Adrenal gland (tissue), 12 donors: ENCODE data around the gene AOPEP. TPM values are rescaled to one million over a fixed set of nuclear protein-coding genes. Genes with fewer than 3 reads are reported as not detected.
A peak's percentile ranks its signal among the peaks of the same experiment; 100 is the strongest.

Experiments used
- DNase-seq, 7 donors: peaks; one replicate each; pipeline ENCODE4 v3.0.0-alpha.2; 2019 to 2020
- H3K27ac ChIP-seq, 5 donors: fragments of 200-600 bp; sonication (generic) in 4 of 5; 1 replicate in 3 of 5; 2 replicates in 2 of 5; pipeline versions ENCODE4 v1.5.1 to v1.8.0; 2016 to 2020; ENCODE audit warnings: mild to moderate bottlenecking in 1 of 5
- H3K27me3 ChIP-seq: fragments of 200-600 bp; 2 replicates; pipeline ENCODE4 v1.8.0; 2021
- H3K36me3 ChIP-seq, 2 donors: fragments of 200-600 bp; replicated peaks in 1 of 2; 1 replicate in 1 of 2; 2 replicates in 1 of 2; pipeline versions ENCODE4 v1.5.1 to v1.8.0; 2018 to 2022
- H3K4me1 ChIP-seq, 2 donors: fragments of 200-600 bp; replicated peaks in 1 of 2; 1 replicate in 1 of 2; 2 replicates in 1 of 2; pipeline versions ENCODE4 v1.5.1 to v1.8.0; 2018 to 2021
- H3K4me3 ChIP-seq, 4 donors: fragments of 200-600 bp; sonication (generic) in 3 of 4; one replicate each; pipeline ENCODE4 v1.5.1; 2016 to 2018
- H3K9me3 ChIP-seq, 3 donors: fragments of 200-600 bp; sonication (generic) in 1 of 3; replicated peaks in 1 of 3; 1 replicate in 2 of 3; 2 replicates in 1 of 3; pipeline versions ENCODE4 v1.5.1 to v1.8.0; 2016 to 2021
- POLR2A ChIP-seq, 2 donors: fragments of 450-650 bp; IDR thresholded peaks; one replicate each; pipeline ENCODE4 v1.6.1; 2017; ENCODE audit warnings: antibody characterized with exemption in 2 of 2, mild to moderate bottlenecking in 2 of 2, moderate library complexity in 1 of 2
- WGBS, 4 donors: extraction: QIAGEN DNeasy Blood & Tissue Kit in 2 of 4; methylation state at CpG; one replicate each; pipeline versions ENCODE4 v1.1.5 to v1.1.7; 2013 to 2017; 5-methylcytosine and 5-hydroxymethylcytosine counted together
- intact Hi-C, 2 donors: fragments of 100-400 bp; cut with DNase I; formaldehyde crosslinking; loops; one replicate each; pipeline versions ENCODE4 v1.14.1 to v1.15.0; 2022 to 2023
- polyA plus RNA-seq, 3 donors: library from polyadenylated mRNA; stranded (reverse); fragments of 200-250 nt in 2 of 3; fragments of 350-450 nt in 1 of 3; fragmentation: Illumina TruSeq in 1 of 3; extraction: RNeasy Lipid Tissue Mini Kit (QIAGEN cat#74804) in 1 of 3; gene quantifications; one replicate each; pipeline ENCODE4 v1.2.3, GENCODE V29; 2013 to 2014
- total RNA-seq, 9 donors: library from RNA; depleted of rRNA in 4 of 9; stranded (reverse); fragments of >200 nt in 4 of 9; fragments of 120-200 nt in 1 of 9; fragmentation: NEBNext Ultra II Directional in 1 of 9; extraction: Animal tissue kit (Norgen Biotek cat#: 25700) in 1 of 9; gene quantifications; one replicate each; pipeline versions ENCODE4 v1.1.0 to v1.2.4, GENCODE V29; 2013 to 2023
- TF ChIP-seq, protein P1 (sequence below), 6 experiments: fragments of 450-650 bp in 4 of 6; fragments of 200-600 bp in 2 of 6; sonication (generic) in 1 of 6; IDR thresholded peaks; 1 replicate in 5 of 6; 2 replicates in 1 of 6; pipeline versions ENCODE4 v1.5.1 to v1.8.0; 2016 to 2021; ENCODE audit warnings: antibody characterized with exemption in 6 of 6, mild to moderate bottlenecking in 2 of 6, moderate library complexity in 1 of 6
- donor health status: healthy with polysubstance abuse.
- donor health status: Bipolar disorder and iron deficiency.
- donor health status: DM: yes; HTN: yes; CAD: no.
- donor health status: DM: no; HTN: no; CAD: no.
- donor health status: DM: no; HTN: no; CAD: no.
- donor health status: DM: yes; HTN: yes; CAD: no.

AOPEP gene
- total and polyA plus RNA-seq, 12 donors: 31.0 to 99.6 (median 71.0) TPM

DNA sequence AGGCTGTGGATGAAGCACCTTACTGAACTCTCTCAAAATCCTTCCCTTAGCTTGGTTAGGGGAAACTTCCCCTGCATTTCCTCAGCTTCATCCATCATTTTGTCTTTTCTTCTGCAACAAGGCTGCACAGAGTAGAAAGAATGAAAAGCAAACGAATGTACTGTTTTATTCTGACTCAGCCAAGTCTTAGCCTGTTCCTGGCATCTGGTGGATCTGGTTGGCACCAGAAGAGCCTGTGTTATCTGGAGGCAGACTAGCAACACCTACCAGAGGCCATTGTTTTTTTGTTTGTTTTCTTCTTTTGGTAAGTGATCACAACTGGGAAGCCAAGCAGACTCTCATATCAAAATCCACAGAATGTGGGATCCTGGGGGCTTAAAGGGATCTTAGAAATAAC lies 390.3 kb downstream of the AOPEP start:
- 15 to 35% (median 30%) methylated on average over 1 of the region's 1 CpG for WGBS, 4 donors
- no peak overlapping the region for H3K27ac ChIP-seq
- no peaks in the 10 kb centered on the region for H3K9me3 ChIP-seq
- H3K36me3 ChIP-seq: no peaks in the 10 kb centered on the region
- TF ChIP-seq, protein P1, sequence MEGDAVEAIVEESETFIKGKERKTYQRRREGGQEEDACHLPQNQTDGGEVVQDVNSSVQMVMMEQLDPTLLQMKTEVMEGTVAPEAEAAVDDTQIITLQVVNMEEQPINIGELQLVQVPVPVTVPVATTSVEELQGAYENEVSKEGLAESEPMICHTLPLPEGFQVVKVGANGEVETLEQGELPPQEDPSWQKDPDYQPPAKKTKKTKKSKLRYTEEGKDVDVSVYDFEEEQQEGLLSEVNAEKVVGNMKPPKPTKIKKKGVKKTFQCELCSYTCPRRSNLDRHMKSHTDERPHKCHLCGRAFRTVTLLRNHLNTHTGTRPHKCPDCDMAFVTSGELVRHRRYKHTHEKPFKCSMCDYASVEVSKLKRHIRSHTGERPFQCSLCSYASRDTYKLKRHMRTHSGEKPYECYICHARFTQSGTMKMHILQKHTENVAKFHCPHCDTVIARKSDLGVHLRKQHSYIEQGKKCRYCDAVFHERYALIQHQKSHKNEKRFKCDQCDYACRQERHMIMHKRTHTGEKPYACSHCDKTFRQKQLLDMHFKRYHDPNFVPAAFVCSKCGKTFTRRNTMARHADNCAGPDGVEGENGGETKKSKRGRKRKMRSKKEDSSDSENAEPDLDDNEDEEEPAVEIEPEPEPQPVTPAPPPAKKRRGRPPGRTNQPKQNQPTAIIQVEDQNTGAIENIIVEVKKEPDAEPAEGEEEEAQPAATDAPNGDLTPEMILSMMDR (IDR thresholded peaks at IDR 0.05): no peak
- no peak for TF ChIP-seq POLR2A (IDR thresholded peaks at IDR 0.05)
- no peaks in the 10 kb centered on the region for H3K27me3 ChIP-seq
- DNase-seq: peak in 2 of 7 donors; percentile 26 to 39
- intact Hi-C loops: no loop called here
- H3K4me1 ChIP-seq: no peaks in the 10 kb centered on the region
- no peak overlapping the region for H3K4me3 ChIP-seq

DNA sequence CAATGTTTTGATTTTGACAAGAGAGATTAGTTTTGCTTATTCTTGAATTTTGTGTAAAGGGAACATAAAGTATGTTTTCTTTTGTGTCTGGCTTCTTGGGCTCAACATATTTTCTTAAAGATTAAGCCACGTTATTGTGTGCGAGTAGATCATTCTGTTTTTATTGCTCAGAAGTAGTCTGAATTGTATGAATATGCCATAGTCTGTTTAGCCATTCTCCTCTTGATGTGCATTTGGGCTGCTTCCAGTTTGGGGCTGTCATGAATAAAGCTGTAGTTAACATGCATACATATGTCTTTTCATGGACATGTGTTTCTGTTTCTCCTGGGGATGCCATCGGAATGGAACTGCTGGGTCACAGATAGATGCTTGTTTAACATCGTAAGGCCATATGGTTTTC lies 392.1 kb downstream of the AOPEP start:
- no peak for DNase-seq
- no peak overlapping the region for H3K4me3 ChIP-seq
- no peaks in the 10 kb centered on the region for H3K4me1 ChIP-seq
- no peaks in the 10 kb centered on the region for H3K9me3 ChIP-seq
- no peak overlapping the region for H3K27ac ChIP-seq
- 74 to 87% (median 82%) methylated on average over 4 of the region's 4 CpGs for WGBS, 4 donors
- no peak for TF ChIP-seq POLR2A (IDR thresholded peaks at IDR 0.05)
- TF ChIP-seq, protein P1 (IDR thresholded peaks at IDR 0.05): no peak
- no peaks in the 10 kb centered on the region for H3K27me3 ChIP-seq
- H3K36me3 ChIP-seq: no peaks in the 10 kb centered on the region
- intact Hi-C loops: no loop called here

DNA sequence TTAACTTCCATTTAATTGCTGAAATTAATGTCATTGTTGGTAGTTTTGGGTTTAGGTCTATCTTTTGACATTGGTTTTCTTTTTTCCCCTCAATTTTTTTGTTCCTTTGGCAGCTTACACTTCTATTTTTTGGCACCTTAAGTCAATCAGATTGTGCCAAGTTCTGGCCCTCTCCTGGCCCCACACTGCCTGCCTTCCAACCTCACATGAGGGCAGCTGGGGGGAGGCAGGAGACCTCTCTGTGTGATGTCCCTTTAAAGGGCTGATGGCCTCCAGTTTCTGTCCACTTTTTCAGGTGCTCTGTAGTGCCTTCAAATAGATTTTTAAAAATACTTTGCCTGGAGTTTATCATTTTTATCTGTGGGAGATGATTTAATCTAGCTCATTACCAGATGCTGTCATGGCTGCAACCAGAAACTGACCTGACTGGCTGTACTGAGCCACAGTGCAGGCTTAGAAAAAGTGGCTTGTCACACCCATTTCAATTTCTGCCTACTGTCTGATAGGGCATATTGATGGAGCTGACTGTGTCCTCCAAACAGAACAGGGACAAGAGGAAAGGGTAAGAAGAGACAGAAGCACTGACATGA lies 394.4 kb downstream of the AOPEP start:
- no peak for TF ChIP-seq POLR2A (IDR thresholded peaks at IDR 0.05)
- TF ChIP-seq, protein P1 (IDR thresholded peaks at IDR 0.05): no peak
- intact Hi-C loops: loop anchor here in 1 of 2 donors (5.0 kb wide), 1 partner anchor 339 kb away; no protein-coding TSS in a partner anchor
- H3K9me3 ChIP-seq: no peaks in the 10 kb centered on the region
- H3K4me1 ChIP-seq: no peaks in the 10 kb centered on the region
- no peaks in the 10 kb centered on the region for H3K27me3 ChIP-seq
- no peaks in the 10 kb centered on the region for H3K36me3 ChIP-seq
- no peak for DNase-seq
- no peak overlapping the region for H3K4me3 ChIP-seq
- H3K27ac ChIP-seq: no peak overlapping the region

DNA sequence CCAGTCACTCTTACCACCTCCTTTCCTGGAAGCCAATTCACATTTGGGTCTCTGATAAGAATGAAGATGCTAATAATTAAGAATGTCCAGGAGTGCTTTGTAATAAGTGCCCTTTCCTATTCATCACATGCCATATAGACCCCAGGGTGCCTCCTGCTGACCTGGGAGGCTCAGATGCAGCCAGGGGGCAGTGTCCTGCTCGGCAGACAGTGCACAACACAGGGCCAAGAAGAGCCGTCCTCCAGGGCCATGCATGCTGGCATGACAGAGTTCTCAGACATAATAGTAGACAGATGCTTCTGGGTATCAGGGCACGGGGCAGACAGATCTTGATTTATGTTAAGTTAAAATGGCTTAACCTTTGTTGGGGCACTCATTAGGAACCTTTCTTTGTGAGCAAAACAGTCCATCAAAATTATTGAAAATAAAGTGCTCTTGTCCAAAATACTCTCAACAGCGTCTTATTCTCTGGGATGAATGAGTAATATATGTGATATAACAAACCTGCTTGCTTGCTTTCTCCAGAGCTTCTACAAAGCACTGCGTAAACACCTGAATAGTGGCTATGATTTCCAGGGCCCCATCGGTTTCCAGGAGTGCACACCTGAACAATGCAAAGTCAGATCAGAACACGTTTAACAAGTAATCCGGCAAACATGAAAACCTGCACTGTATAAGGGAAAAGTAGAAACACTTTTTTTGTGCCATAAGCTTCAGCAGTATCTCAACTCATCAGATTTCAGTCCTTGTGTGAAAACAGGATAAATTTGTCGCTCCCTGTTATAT lies 398.3 kb downstream of the AOPEP start:
- no peak overlapping the region for H3K4me3 ChIP-seq
- H3K36me3 ChIP-seq: no peaks in the 10 kb centered on the region
- no peak for TF ChIP-seq POLR2A (IDR thresholded peaks at IDR 0.05)
- TF ChIP-seq, protein P1 (IDR thresholded peaks at IDR 0.05): peak in 1 of 6 experiments; percentile 15
- no peaks in the 10 kb centered on the region for H3K9me3 ChIP-seq
- intact Hi-C loops: loop anchor here (5.0 kb wide), 3 partner anchors 337 to 442 kb away; no protein-coding TSS in a partner anchor
- H3K27me3 ChIP-seq: no peaks in the 10 kb centered on the region
- H3K4me1 ChIP-seq: peaks cover 0 to 4% of the 10 kb centered on the region in 2 donors
- no peak for DNase-seq
- 82 to 90% (median 86%) methylated on average over 9 of the region's 9 CpGs for WGBS, 4 donors
- H3K27ac ChIP-seq: no peak overlapping the region
